Measurements from ENCODE around the gene TMEM242.
"Not testable (repeated sequence)": the region's sequence is repeated elsewhere in the genome, so short reads cannot be mapped to it uniquely, and the experiment has no call there.

TMEM242 gene

DNA sequence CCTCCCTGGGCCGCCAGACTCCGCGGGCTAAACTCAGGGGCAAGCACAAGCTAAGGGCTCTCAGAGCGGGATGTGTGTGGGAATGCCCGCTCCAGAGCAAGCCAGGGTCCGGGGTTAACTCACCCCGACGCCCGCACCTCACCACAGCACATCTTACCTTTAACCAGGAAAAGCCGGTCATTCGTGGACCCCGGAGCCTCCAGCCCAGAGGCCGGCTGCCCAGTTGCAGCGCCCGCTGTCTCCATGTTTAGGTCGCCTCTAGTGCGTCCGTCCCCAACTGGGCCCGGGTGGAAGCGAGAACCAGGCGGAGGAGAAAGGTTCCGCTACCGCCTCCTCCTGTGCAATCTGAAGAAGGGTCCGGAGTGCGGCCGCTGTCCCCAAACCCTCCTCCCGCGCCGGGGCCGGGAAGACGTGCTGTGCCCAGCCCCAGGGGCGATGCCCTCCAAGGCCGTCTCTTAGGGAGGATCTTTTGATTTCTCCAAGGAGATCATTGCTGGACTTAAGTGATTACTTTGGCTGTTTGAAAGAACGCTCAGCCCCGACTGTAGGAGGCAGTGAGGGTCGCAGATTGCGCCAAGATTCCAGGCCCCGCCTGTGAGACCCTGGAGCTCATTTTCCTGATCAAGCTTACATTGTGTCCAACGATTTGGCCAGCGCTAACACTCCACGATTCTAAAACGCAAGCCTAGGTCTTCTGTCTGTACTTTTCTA is at the start of gene TMEM242:
Gene TMEM242 (minus strand): TSS at position 265 of the 711 bp plus-strand sequence. CDS start 20 bp downstream, at position 245.
- peak; percentile 77 for DNase-seq (ENCODE audit: low read depth, low spot score)

DNA sequence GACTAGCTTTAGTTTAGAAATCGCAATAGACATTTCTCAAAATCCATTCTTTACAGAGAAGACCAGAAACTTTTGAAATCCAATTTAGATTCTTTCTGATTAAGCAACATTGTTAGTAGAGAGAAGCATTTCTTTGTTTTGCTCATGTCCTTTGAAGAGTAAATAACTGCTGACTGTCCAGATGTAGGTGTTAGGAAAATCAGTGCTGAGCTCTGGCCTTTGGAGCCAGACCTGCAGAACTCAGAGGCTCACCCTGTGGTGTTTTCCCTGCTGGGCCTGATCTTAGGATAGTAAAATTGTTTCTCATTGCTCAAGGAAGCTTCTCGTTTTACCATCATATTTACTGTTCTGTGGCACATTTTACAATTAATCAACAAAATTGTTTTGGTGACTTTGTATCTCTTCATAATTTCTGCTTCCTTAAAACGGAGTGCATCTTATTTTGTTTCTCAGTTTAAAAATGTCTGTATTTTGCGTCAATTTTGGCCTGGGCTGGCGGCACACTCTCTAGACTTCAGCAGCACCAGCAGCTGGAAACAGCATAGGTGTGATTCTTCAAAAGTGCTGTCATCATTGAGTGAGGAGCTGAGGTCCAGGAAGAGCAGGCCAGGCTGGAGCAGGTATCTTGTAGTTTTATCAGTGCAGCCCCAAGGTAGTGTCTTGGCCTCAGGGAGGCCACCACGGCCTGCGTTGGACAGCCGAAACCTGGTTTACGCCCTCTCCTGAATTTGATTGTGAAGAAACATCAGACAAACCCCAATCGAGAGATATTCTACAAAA is 49.4 kb upstream of the TMEM242 start:
- DNase-seq (ENCODE audit: low read depth, low spot score) = no peak

GRCh38 chr6:157370755-157371154 is 47.4 kb upstream of the TMEM242 start:
- no peak for DNase-seq (ENCODE audit: low read depth, low spot score)

DNA sequence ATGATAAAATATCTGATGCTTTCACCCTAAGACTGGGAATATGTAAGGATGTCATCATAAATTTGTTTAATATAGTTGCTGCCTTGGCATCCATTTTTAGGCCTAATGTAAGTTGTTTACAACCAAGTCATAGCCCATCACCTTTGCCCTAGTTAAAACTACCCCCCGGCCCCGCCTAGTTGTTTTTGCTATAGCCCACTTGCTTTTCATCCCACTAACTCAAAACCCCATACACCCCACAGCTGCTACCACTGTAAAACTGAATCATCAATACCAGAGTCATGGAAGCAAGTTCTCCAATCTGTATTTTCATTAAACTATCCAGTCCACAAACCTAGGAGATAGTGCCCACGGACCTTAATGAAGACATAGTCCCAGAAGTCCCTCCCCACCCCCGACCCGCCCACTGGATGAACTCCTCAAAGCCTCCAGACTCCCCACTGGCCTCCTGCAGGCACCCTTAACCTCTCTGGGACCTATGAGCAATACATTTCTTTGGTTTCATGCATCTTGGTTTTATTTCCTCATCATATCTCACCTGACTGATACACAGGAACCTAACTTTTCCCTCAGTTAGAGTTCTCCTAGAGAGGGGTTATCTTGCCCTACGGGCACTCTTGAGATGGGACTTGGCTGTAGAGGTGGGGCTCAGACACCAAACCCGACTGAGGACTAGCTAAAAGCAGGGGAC is 45.2 kb upstream of the TMEM242 start:
- DNase-seq (ENCODE audit: low read depth, low spot score) = no peak

DNA sequence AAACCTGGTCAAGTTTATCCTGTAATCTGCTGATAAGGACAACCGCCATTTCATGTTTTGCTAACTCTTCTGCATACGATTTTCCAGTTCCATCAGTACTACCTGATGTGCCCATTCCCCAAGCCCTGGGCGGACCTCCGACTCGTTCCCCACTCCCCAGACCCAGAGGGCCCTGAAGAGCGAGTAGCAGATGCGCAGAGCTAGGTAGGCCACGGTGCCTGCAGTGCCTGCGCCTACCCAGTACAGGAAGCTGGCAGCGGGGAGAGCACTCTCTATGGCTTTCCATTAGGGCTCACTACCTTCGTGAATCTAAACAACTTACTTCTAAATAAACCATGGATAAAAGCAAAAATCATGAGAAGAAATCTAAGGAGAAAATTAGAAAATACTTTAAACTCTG is 43.3 kb upstream of the TMEM242 start:
- DNase-seq (ENCODE audit: low read depth, low spot score) = no peak

DNA sequence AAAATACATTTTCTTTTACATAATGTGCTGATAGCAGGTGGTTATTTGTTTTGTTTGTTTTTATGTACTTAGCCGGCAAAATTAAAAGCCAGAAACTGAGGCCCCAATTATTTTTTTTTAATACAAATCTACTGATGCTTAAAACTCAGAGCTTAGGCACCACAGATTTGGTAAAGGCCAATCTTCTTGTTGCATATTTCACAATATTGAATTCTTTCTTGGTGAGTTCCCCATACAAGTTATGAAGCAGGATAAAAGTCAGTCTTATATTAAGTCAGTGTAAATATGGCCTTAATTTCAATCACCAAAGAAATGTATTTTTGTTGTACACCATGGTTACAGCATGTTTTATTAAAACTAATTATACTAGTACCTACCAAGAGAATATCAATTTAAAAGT is 41.4 kb upstream of the TMEM242 start:
- DNase-seq (ENCODE audit: low read depth, low spot score) = no peak

GRCh38 chr6:157361886-157362285 is 38.6 kb upstream of the TMEM242 start:
- DNase-seq (ENCODE audit: low read depth, low spot score) = no peak

- DNase-seq (ENCODE audit: low read depth, low spot score) = no peak
Measured at GRCh38 chr6:157358287-157358686, 35.0 kb upstream of the TMEM242 start.

DNA sequence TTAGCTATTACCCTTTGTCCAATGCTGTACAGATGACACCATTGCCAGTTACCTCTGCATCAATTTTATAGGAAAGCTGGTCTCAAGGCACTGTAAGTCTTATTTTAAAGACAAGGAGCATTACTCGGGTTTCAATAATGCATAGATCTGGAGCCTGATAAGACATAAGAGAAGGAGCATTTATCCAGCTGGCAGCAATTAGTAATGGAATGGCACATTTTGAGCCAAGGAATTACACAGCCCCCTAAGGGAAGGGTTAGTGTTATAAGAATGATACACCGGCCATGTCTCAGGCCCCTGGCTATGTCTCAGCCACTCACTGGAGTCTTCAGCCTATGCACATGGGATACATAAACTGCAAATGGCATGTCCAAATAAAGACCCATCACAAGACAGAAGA is 23.1 kb upstream of the TMEM242 start:
- no peak for DNase-seq (ENCODE audit: low read depth, low spot score)

DNA sequence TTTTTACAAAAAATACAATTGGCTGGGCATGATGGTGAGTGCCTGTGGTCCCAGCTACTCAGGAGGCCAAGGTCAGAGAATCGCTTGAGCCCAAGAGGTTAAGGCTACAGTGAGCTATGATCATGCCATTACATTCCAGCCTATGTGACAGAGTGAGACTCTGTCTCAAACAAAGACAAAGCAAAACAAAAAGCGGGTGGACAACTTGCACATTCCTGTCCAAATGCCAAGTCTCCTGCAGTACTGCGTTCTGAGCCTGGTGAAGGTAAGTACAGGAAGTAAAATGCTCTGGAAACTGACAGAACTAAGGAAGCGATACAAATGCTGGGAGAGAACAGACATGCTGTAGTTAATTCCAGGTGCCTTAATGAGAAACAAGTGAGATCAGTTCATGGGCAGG is 20.4 kb upstream of the TMEM242 start:
- DNase-seq (ENCODE audit: low read depth, low spot score) = no peak

DNA sequence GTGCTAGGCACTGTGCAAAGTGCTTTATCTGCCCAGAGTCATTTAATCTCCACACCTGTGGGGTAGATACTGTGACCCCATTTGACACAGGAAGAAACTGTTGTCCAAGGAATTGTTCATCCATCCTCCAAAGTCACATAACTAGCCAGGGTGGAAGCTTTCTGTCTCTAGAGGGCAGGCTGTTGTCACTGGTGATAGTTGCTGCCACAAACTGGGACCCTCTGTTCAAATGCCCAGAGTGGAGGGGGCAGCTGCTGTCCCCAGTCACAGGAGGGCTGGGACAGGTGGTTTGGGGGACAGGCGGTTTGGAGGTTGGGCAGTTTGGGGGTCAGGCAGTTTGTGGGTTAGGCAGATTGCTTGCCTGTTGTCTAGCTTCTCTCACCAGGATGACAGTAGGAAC is 16.1 kb upstream of the TMEM242 start:
- no peak for DNase-seq (ENCODE audit: low read depth, low spot score)

GRCh38 chr6:157337751-157338150 is 14.4 kb upstream of the TMEM242 start:
- no peak for DNase-seq (ENCODE audit: low read depth, low spot score)

GRCh38 chr6:157337276-157337675 is 14.0 kb upstream of the TMEM242 start:
- not testable (repeated sequence) for DNase-seq (ENCODE audit: low read depth, low spot score)

GRCh38 chr6:157335829-157336228 is 12.5 kb upstream of the TMEM242 start:
- no peak for DNase-seq (ENCODE audit: low read depth, low spot score)

- DNase-seq (ENCODE audit: low read depth, low spot score) = no peak
Measured at GRCh38 chr6:157333956-157334355, 10.6 kb upstream of the TMEM242 start.

- DNase-seq (ENCODE audit: low read depth, low spot score) = no peak
Measured at GRCh38 chr6:157333537-157333936, 10.2 kb upstream of the TMEM242 start.

GRCh38 chr6:157332813-157333212 is 9.5 kb upstream of the TMEM242 start:
- DNase-seq (ENCODE audit: low read depth, low spot score) = no peak

- no peak for DNase-seq (ENCODE audit: low read depth, low spot score)
Measured at GRCh38 chr6:157330831-157331230, 7.5 kb upstream of the TMEM242 start.

DNA sequence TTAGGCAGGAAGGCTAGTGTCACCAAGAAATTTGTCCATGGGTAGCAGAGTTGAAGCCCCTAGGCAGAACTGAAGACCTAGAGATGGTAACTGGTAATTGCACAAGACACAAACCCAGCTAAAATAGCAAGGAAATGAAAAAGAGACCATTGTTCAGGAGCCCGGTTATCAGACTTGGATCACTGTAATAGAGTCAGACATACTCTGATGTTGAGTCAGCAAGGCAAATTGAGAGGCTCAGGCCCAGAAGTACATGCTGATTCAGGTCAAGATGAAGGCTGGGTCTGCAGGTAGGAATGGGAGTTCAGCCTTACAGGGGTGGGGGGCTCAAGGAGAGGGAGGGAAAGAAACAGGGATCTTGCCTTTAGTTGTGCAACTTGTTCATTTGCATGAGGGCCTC is 6.5 kb upstream of the TMEM242 start:
- no peak for DNase-seq (ENCODE audit: low read depth, low spot score)

DNA sequence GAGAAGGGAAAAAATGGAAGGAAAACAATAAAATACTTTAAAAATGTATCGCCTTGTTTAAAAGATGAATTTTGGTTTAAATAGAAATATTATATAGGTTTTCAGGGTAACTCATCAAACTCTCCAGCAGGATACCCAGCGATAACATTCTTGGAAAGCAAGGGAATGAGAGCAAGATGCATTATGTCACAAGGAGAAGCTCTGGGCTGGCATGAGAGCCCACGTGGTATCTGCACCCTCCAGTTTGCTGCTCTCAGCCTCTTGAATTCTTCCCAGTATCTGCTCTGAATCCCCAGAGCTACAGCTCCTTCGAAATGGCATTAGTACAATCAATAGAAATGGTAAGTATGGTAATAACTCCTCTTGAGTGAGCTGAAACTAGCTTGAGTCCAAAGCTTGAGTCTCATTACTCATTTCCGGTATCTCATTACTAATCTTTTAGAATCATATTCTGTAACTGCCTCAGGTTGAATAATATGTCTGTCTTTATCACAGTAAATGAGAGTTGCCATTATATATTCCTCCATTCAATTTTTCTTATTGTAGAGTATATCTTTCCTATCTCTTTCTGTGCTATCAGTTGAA is 4.9 kb upstream of the TMEM242 start:
- DNase-seq (ENCODE audit: low read depth, low spot score) = no peak

DNA sequence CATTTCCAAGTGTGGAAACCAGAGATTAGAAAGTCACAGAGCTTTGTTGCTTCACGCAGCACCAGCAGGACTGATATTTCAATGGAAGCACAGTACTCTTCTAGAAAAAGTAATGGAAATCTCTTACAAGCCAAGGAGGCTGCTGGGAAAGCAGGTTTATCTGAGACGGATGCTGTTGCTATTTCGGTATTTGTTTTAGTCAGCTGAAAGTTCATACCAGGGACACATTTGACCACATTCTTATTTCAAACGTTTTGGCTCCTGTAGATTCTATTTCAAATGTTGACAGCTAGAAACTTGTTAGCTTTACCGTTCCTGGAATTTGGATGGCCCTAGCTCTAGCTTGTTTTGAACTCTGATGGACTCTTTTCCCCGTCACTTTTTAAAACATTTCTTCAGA is 3.7 kb upstream of the TMEM242 start:
- no peak for DNase-seq (ENCODE audit: low read depth, low spot score)

All from activated naive CD8-positive, alpha-beta T cell treated with anti-CD3 and anti-CD28 coated beads, Interleukin-2, amount 50 U/mL, for 16 hours (primary cell).